ENCODE data around the gene GABRG3. TPM values are rescaled to one million over a fixed set of nuclear protein-coding genes. Genes with fewer than 3 reads are reported as not detected.
A peak's percentile ranks its signal among the peaks of the same experiment; 100 is the strongest.

Gene GABRG3
- polyA plus RNA-seq, 2 of the 4 experiments (the other 2 are of a cell fraction) = 0.08 to 0.18 TPM

- peak; percentile 66 for TF ChIP-seq FOSL2 (IDR thresholded peaks at IDR 0.05)
- peak; percentile 29; the same call in 1 of the 2 replicates for TF ChIP-seq FOSL2 (CRISPR knock-in tag; IDR thresholded peaks at IDR 0.05)
- no peak for TF ChIP-seq CEBPB (IDR thresholded peaks at IDR 0.05)
- TF ChIP-seq JUNB (IDR thresholded peaks at IDR 0.05) = peak; percentile 70
- 0 out of 5 replicates have a peak, but pooled peaks of 1 of the 2 experiments have one; percentile 36 for TF ChIP-seq JUN (IDR thresholded peaks at IDR 0.05)
- DNase-seq (ENCODE audit: low read depth in 1 of 2, low spot score in 1 of 2) (peak; percentile 34 to 50), FAIRE-seq (no peak), ATAC-seq (peak; percentile 81 to 91)
- Histone ChIP-seq H3K4me3 (no peak overlapping the region), H3K4me1 (peaks cover 17% of the 10 kb centered on the region; the same call in 2 of the 3 replicates), H3K9me3 (no peaks in the 10 kb centered on the region), H3K4me2 (peak overlapping the region; percentile 62), H3K27ac (peak overlapping the region; percentile 53 to 58; a peak in 4 of 6 replicates)
- 6% methylated on average over 13 of the region's 13 CpGs for WGBS (ENCODE audit: missing lambda C conversion rate)
- POLR2A ChIA-PET = no interaction called here
- CTCF ChIA-PET = no interaction called here
Observed at GRCh38 chr15:27454281-27455075, 483.5 kb downstream of the GABRG3 start.

GRCh38 chr15:27456807-27457206, 485.8 kb downstream of the GABRG3 start:
- no peak for ATAC-seq
- DNase-seq (ENCODE audit: low read depth in 1 of 2, low spot score in 1 of 2) = no peak
- FAIRE-seq = no peak
- H3K4me2 ChIP-seq = no peak overlapping the region
- TF ChIP-seq RFX5 (IDR thresholded peaks at IDR 0.05) (no peak), CHD4 (IDR thresholded peaks at IDR 0.05; ENCODE audit: borderline replicate concordance) (no peak)
- H3K27ac ChIP-seq = no peak overlapping the region
- H3K4me3 ChIP-seq = no peak overlapping the region
- CTCF ChIA-PET = interaction anchor here (1.0 kb wide), 1 partner anchor 25 kb away, joined by 3 read pairs; no protein-coding TSS in a partner anchor
- no peaks in the 10 kb centered on the region for H3K9me3 ChIP-seq
- peaks cover 17% of the 10 kb centered on the region; the same call in 2 of the 3 replicates for H3K4me1 ChIP-seq
- 34% methylated on average over 6 of the region's 6 CpGs for WGBS (ENCODE audit: missing lambda C conversion rate)
- POLR2A ChIA-PET = no interaction called here

- FAIRE-seq = no peak
- 41% methylated on average over 6 of the region's 6 CpGs for WGBS (ENCODE audit: missing lambda C conversion rate)
Observed at GRCh38 chr15:27457766-27458165, 486.8 kb downstream of the GABRG3 start.

GRCh38 chr15:27458345-27459084, 487.5 kb downstream of the GABRG3 start:
- TF ChIP-seq CTCF (IDR thresholded peaks at IDR 0.05) = no peak
- TF ChIP-seq BCL3 (IDR thresholded peaks at IDR 0.05) = no peak
- TF ChIP-seq HDAC2 (IDR thresholded peaks at IDR 0.05) = no peak
- TF ChIP-seq JUN (IDR thresholded peaks at IDR 0.05) = no peak
- TF ChIP-seq RARB (CRISPR knock-in tag; IDR thresholded peaks at IDR 0.05) = no peak
- no peak for TF ChIP-seq MAX (IDR thresholded peaks at IDR 0.05)
- TF ChIP-seq USF2 (IDR thresholded peaks at IDR 0.05) = no peak
- TF ChIP-seq TFCP2L1 (CRISPR knock-in tag; IDR thresholded peaks at IDR 0.05) = no peak
- TF ChIP-seq ZSCAN20 (CRISPR knock-in tag; IDR thresholded peaks at IDR 0.05) = no peak
- no peak for TF ChIP-seq HES2 (IDR thresholded peaks at IDR 0.05)
- no peak for TF ChIP-seq KDM1A (IDR thresholded peaks at IDR 0.05; ENCODE audit: low read depth)
- TF ChIP-seq ZFP36 (IDR thresholded peaks at IDR 0.05; ENCODE audit: borderline replicate concordance, partially characterized antibody) = no peak
- TF ChIP-seq FOXS1 (CRISPR knock-in tag; IDR thresholded peaks at IDR 0.05) = no peak
- no peak for TF ChIP-seq MAFK (IDR thresholded peaks at IDR 0.05; ENCODE audit: partially characterized antibody)
- no peak for TF ChIP-seq ZC3H11A (IDR thresholded peaks at IDR 0.05)
- no peak for DNase-seq (ENCODE audit: low read depth in 1 of 2, low spot score in 1 of 2)
- CTCF ChIA-PET = no interaction called here
- peaks cover 16% of the 10 kb centered on the region; the same call in 2 of the 3 replicates for H3K4me1 ChIP-seq
- WGBS (ENCODE audit: missing lambda C conversion rate) = 29% methylated on average over 14 of the region's 14 CpGs
- H3K27ac ChIP-seq = no peak overlapping the region
- H3K4me3 ChIP-seq = no peak overlapping the region
- ATAC-seq = no peak
- FAIRE-seq = no peak
- H3K4me2 ChIP-seq = no peak overlapping the region
- POLR2A ChIA-PET = no interaction called here
- no peaks in the 10 kb centered on the region for H3K9me3 ChIP-seq

More at GRCh38 chr15:27457766-27458165, 486.8 kb downstream of the GABRG3 start:
- no peak for DNase-seq (ENCODE audit: low read depth in 1 of 2, low spot score in 1 of 2)
- ChIA-PET POLR2A (no interaction called here), CTCF (interaction anchor here (1.0 kb wide), 1 partner anchor 24 kb away, joined by 3 read pairs; no protein-coding TSS in a partner anchor)
- Histone ChIP-seq H3K27ac (no peak overlapping the region), H3K4me1 (peaks cover 17% of the 10 kb centered on the region; the same call in 2 of the 3 replicates), H3K9me3 (no peaks in the 10 kb centered on the region), H3K4me2 (no peak overlapping the region), H3K4me3 (no peak overlapping the region)
- TF ChIP-seq CBX2 (IDR thresholded peaks at IDR 0.05; ENCODE audit: borderline replicate concordance, low read depth) = no peak
- no peak for TF ChIP-seq HOXB5 (CRISPR knock-in tag; IDR thresholded peaks at IDR 0.05)
- TF ChIP-seq PHF8 (IDR thresholded peaks at IDR 0.05; ENCODE audit: borderline replicate concordance, low read depth) = no peak
- TF ChIP-seq NR3C1 (IDR thresholded peaks at IDR 0.05) = no peak
- TF ChIP-seq KDM1A (IDR thresholded peaks at IDR 0.05; ENCODE audit: low read depth) = no peak
- TF ChIP-seq TFCP2L1 (CRISPR knock-in tag; IDR thresholded peaks at IDR 0.05) = no peak
- ATAC-seq = no peak
